GM21381 (cell line): Measurements from ENCODE around the gene SCRT2.

Experiments used
- ATAC-seq: cut with Tn5 transposase; IDR thresholded peaks from one replicate; pipeline ENCODE4 v1.9.1; 2021; ENCODE audit warnings: mild to moderate bottlenecking, moderate library complexity; ENCODE audit not compliant: unreplicated experiment

Gene SCRT2

DNA sequence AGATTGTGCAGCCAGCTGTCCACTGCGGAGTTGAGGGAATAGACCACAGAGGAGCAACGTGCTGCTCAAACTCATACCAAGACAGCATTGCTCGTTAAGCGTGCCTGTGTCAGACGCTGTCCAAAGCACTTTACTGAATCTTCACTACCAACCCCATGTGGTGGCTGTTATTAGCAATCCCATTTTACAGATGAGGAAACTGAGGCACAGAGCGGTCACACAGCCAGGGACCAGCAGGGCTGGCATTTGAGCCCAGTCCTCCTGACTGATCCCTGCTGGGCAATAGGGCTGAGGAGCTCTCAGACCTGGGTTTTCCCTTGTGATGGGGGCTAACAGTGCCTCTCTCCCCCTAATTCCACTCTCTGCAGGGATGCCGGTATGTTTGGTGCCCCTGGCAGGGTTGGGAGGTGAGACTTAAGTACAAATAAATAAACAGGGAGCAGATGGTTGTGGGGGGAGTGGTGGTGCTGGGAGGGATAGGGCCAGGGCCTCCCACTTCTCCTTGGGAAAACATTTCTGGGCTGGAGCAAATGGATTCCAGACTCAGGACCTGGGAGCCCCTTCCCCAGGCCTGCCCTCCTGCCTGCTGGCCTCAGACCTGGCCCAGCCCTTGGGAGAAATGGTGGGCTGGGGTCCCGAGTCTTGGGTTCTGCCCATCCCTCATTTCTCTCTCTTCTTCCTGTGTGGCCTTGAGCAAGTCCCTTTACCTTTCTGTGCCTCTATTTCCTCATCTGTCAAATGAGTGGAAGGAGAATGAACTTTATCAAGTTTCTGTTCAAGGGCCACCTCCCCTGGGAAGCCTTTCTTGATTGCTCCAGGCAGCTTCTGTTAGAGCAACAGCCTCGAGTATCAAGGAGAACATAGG is 40.3 kb downstream of the SCRT2 start:
- ATAC-seq = no peak

DNA sequence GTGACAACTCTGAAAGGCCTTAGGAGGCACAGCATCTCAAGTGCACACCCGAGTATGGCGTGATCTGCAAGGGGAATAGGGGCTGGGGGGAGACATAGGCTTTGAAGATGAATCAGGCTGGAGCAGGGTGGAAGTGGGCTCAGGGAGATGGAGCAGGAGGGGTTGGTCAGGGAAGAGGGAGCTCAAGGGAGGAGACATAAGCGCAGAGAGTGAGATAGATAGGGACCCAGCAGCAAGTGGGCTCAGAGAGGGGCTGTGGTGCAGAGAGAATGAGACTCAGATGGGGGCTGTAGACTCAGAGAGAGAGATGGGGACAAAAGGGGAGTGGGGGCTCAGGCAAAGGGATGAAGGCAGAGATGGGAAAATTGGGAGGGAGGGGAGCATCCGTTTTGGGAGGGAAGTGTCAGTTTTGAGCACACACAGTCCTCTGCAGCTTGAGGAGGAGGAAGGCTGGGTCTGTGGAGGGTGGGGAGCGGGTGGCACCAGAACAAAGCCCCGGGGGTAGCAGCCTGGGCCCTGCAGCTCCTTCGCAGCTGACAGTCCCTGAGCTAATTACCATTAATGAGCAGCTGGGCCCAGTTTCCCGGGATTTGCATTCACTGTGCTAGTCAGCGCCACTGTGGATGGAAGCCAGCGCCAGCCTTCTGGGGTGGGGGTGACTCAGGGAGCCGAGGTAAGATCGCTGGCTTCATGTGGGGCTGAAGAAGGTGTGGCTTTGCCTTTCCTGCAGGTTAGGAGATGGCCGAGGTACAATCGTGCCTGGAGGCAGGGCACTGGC is 41.3 kb downstream of the SCRT2 start:
- ATAC-seq = no peak

DNA sequence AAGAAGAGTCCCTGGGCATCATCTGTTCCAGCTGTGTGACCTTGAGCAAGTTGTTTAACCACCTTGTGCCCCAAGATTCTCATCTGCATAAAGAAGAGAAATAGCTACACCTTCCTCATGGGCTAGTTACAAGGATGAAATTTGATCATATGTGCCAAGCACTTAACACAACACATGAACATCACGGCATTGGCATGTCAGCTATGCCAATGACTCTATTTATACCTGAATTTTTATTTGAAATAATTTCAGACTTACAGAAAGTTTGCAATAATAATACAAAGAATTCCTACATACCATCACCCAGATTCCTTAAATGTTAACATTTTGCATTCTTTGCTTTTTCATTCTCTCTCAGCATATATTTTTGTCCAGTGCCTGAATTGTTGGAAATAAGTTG is 44.5 kb downstream of the SCRT2 start:
- no peak for ATAC-seq

DNA sequence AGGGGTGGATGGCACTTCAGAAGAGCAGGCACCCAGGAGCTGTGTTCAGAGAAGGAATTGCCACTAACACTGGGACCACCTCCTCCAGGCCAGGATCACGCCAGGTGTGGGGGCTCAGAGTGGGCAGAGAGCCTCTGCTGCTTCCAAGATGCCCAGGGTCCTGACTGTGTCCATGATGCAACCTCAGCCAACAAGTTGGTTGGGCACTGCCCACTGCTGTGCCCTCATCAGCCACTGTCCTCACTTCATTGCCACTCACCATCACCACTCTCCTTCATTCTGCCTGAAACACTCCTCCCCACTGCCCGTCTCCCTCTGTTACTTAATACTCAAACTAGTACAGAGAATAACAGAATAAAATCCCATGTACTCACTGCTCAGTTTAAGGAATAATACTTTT is 49.0 kb downstream of the SCRT2 start:
- no peak for ATAC-seq

DNA sequence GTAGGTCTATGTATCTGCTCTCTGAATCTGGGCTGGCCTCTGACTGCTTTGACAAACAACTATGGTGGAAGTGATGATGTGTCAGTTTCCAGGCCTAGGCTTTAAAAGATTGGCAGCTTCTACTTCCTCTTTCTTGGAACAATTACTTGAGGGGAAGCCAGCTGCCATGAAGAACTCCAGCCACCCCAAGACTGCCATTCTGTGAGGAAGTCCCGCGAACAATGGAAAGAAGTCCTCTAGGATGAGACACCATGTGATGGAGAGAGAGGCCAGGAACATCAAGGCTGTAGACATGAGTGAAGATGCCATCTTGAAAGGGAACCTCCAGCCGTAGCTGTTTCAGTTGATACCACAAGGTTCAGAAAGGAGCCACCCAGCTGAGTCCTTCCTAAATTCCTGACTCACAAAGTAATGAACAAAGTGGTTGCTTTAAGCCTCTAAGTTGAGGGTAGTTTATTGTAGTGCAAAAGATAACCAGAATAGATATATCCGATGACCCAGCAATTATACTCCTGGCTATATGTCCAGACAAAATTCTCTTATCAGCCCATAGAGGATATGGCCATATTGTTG is 50.2 kb downstream of the SCRT2 start:
- ATAC-seq = no peak

DNA sequence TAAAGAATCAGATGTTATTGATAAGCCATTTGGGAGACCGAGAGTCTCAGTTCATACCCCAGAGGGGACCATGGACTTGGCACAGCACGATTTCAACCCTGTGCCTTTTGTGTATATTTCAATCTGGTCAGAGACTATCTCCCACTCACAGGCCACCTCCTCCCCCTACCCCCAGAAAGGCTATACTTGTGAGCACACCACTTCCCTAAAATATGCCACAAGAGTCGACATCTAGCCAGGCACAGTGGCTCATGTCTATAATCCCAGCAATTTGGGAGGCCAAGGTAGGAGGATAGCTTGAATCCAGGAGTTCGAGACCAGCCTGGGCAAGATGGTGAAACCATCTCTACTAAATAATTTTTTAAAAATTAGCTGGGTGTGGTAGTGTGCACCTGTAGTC is 51.9 kb downstream of the SCRT2 start:
- no peak for ATAC-seq

DNA sequence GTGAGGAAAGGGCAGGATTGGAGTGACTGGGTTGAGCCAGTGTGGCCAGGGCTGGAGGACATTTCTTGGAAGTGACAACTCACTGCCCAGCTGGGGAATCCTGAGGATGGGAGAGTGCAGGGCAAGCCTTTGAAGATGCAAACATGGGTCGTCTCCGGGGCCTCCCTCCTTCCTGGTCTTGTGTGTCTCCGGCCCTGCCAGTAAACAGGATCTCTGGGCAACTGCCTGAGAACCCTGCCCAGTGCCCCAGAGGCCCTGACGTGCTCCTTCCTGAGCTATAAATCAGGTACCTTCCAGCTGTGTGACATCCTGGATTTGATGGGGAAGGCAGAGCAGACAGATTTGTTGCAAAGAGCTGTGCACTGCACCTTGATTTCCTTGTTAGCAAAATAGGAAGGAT is 52.6 kb downstream of the SCRT2 start:
- ATAC-seq = no peak

DNA sequence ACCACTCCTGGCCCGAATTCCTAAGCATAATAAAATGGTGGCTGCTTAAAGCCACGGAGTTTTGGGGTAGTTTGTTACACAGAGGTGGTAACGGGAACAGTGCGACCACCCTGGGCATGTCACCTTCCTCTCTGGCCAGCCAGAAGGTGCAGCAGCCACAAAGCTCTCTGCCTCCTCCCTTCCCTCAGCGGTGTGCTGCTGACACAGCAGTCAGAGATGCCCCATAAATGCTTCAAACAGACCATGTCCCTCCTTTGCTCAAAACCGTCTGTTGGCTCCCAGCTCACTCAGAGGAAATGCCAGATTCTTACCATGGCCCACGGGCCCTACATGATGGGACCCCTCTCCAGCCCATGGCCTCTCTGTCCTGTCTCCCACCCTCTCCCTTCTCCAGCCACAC is 53.4 kb downstream of the SCRT2 start:
- ATAC-seq = no peak

DNA sequence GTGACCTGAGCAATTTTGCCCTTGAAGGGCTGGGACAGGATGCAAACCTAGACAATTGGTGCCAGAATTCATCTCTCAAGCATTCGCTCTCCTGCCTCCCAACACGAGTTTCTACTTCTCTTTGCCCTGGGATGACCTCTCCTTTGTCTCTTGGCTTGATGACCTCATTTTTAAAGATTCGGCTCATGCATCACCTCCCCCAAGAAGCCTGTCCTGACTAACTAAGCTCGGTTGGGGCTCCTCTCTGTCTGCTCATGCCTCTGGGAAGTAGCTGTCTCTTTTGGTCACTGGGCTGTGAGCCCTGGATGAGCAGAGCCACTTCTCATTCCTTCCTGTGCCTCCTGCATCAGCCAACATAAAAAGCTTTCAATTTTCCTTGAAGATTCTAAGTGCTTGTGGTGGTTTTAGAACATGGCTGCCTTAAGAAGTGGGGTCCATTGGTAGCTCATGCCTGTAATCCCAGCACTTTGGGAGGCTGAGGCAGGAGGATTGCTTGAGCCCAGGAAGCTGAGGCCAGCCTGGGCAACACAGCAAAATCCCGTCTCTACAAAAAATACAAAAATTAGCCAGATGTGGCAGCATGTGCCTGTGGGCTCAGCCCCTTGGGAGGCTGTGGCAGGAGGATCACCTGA is 54.4 kb downstream of the SCRT2 start:
- ATAC-seq = no peak

DNA sequence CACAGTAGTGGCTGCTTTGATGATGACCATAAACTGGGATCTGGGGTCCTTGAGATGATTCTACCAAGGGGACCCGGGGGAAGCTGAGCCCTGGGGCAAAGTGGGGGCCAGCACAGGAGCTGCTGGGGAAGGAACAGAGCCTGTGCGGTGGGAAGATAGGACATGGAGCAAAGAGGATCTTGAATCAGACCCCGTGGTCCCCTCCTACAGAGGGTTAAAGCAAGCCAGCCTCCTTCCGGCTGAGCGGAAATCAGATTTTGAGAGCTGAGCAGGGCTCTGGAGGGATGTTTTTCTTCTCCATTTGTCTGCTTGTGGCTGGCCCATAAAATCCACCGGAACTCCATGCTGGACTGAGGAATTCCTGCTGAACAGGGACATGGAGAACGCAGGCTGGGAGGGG is 55.4 kb downstream of the SCRT2 start:
- no peak for ATAC-seq

DNA sequence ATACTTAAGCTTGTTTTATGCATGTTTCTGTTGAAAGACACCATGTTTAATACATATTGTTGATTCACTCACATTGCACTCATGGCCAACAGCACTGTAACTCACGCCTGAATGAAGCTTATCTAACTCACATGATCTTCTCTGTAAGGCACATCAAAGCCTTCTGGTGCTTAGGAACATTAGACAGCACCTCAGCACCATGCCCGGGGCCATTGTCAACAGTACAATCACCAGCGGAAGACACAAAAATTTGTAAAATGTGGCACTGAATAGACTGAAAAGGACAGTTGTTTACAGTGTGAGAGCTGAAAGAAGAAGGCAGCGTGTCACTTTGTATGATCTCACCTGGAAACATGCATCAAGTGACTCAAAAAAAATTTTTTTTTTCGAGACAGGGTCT is 56.6 kb downstream of the SCRT2 start:
- no peak for ATAC-seq

DNA sequence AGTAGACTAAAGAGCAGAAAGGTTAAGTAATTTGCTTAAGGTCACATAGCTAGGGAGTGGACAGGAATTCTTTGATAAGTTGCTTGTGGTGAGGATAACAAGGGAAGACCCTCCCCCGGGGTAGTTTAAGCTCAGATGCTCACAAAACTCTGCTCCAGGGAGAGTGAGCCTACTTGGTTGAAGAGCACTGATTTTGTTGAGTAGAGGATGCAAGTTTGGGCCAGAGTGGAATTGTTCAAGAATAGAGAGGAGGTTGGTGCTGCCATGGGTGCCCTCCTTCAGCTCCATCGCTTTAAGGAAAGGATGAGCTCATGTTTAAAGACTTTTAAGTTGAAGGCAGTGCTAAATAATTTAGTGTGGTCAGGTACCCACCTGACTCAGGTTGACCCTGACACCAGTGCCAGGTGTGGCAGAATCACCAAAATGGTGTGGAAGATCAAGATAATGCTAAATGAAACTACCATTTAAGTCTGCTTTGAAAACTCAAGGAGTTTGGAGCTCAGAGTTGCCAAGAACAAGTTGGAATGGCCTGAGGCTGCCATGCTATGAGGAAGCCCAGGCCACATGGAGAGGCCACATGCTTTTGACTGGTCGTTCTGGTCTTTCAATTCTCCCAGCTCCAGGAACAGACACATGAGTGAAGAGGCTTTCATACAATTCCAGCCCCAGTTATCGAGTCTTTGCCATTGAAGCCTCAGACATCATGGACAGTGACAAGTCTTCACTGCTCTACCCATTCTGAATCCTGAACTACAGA is 57.5 kb downstream of the SCRT2 start:
- ATAC-seq = no peak

DNA sequence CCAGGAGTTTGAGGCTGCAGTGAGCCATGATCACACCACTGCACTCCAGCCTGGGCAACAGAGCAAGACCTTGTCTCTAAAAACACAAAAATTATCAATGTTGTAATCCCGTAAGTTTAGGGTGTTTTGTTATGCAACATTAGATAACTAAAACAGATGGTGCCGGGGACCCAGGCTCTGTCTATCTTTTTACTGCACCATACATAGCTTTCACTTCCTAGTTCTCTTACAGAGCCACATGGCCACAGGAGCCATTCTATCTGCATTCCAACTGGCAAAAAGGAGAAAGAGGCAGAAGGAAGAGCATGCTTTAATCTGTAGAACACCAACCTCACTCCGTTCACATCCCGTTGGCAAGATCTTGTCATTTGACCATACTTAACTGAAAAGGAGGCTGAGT is 60.1 kb downstream of the SCRT2 start:
- ATAC-seq = no peak

DNA sequence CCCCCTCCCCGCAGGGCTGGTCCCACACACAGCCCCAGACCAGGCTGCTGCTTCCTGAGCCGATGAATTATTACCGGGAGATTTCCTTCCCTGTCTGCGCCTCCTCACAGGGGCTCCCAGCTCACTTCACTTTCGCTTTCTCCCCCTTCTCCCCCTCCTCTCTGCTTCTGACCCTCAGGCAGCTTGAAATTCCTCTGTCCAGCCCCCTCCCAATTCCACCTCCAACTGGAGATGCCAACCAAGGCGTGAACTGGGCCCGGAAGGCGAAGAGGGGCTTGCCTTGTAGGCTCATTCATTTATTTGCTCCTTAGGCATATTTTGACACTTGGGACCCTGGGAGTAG is 63.8 kb downstream of the SCRT2 start:
- ATAC-seq = no peak
